ENCODE results near the gene COL13A1.

The COL13A1 gene

GRCh38 chr10:69825604-69826003, 23.9 kb downstream of the COL13A1 start:
- no peak for DNase-seq

GRCh38 chr10:69826094-69826493, 24.4 kb downstream of the COL13A1 start:
- DNase-seq, result no peak

- DNase-seq, result no peak
Observed at GRCh38 chr10:69826789-69827554, 25.3 kb downstream of the COL13A1 start.

GRCh38 chr10:69828144-69828870, 26.6 kb downstream of the COL13A1 start:
- no peak for DNase-seq

GRCh38 chr10:69829775-69830174, 28.1 kb downstream of the COL13A1 start:
- no peak for DNase-seq

- DNase-seq, result no peak
Observed at GRCh38 chr10:69831231-69831855, 29.6 kb downstream of the COL13A1 start.

- no peak for DNase-seq
Observed at GRCh38 chr10:69835233-69835632, 33.5 kb downstream of the COL13A1 start.

GRCh38 chr10:69835875-69836730, 34.4 kb downstream of the COL13A1 start:
- DNase-seq, result no peak

- no peak for DNase-seq
Observed at GRCh38 chr10:69836731-69837030, 35.0 kb downstream of the COL13A1 start.

- DNase-seq, result no peak
Observed at GRCh38 chr10:69837261-69837660, 35.6 kb downstream of the COL13A1 start.

GRCh38 chr10:69838418-69838817, 36.7 kb downstream of the COL13A1 start:
- DNase-seq, result no peak

- DNase-seq, result no peak
Observed at GRCh38 chr10:69838853-69839252, 37.1 kb downstream of the COL13A1 start.

- no peak for DNase-seq
Observed at GRCh38 chr10:69839696-69840345, 38.1 kb downstream of the COL13A1 start.

GRCh38 chr10:69840773-69841172, 39.1 kb downstream of the COL13A1 start:
- no peak for DNase-seq

GRCh38 chr10:69842020-69842419, 40.3 kb downstream of the COL13A1 start:
- DNase-seq, result no peak

- DNase-seq, result no peak
Observed at GRCh38 chr10:69842882-69843281, 41.2 kb downstream of the COL13A1 start.

- no peak for DNase-seq
Observed at GRCh38 chr10:69843923-69844322, 42.2 kb downstream of the COL13A1 start.

GRCh38 chr10:69844698-69845097, 43.0 kb downstream of the COL13A1 start:
- DNase-seq, result no peak

GRCh38 chr10:69845574-69846292, 44.0 kb downstream of the COL13A1 start:
- DNase-seq, result no peak

GRCh38 chr10:69846293-69846921, 44.7 kb downstream of the COL13A1 start:
- no peak for DNase-seq

- DNase-seq, result no peak
Observed at GRCh38 chr10:69847458-69847857, 45.8 kb downstream of the COL13A1 start.

All from bone marrow (tissue), 2 donors.